ENCODE measurements around the gene ROBO3. TPM values are rescaled to one million over a fixed set of nuclear protein-coding genes. Genes with fewer than 3 reads are reported as not detected.

The ROBO3 gene
- total and polyA plus RNA-seq, 3 experiments from 2014 or later: 2.2 to 9.4 (median 7.7) TPM

- H3K27ac Mint-ChIP-seq: no peak overlapping the region
- no peak for DNase-seq
- H3K9me3 Mint-ChIP-seq: no peaks in the 10 kb centered on the region
- H3K4me3 Mint-ChIP-seq: no peak overlapping the region
- CTCF ChIA-PET: no interaction called here
- H3K36me3 ChIP-seq (ENCODE audit: insufficient read depth, low read length): no peaks in the 10 kb centered on the region
- POLR2A ChIA-PET: no interaction called here
- no peak overlapping the region for H3K4me3 ChIP-seq (ENCODE audit: low read length)
- H3K4me1 Mint-ChIP-seq: no peaks in the 10 kb centered on the region
- no peaks in the 10 kb centered on the region for H3K27me3 ChIP-seq (ENCODE audit: insufficient read depth, low read length, poor library complexity, severe bottlenecking)
- no peaks in the 10 kb centered on the region for H3K36me3 Mint-ChIP-seq
- H3K27ac ChIP-seq (ENCODE audit: low read depth, low read length): no peak overlapping the region
- H3K9me3 ChIP-seq (ENCODE audit: low read length): no peaks in the 10 kb centered on the region
- H3K27me3 Mint-ChIP-seq: peaks cover 4 to 24% of the 10 kb centered on the region in 2 donors
- no peaks in the 10 kb centered on the region for H3K4me1 ChIP-seq (ENCODE audit: insufficient read depth, low read length)
These were observed 26.2 kb downstream of the ROBO3 start for GRCh38 chr11:124891373-124891861.

GRCh38 chr11:124892146-124892545 lies 26.9 kb downstream of the ROBO3 start:
- peaks cover 4 to 17% of the 10 kb centered on the region in 2 donors for H3K27me3 Mint-ChIP-seq
- CTCF ChIA-PET: interaction anchor here (0.9 kb wide), 1 partner anchor 61 kb away, joined by 3 read pairs; no protein-coding TSS in a partner anchor
- no peaks in the 10 kb centered on the region for H3K36me3 Mint-ChIP-seq

GRCh38 chr11:124892750-124893454 lies 27.7 kb downstream of the ROBO3 start:
- Histone ChIP-seq H3K4me3 (ENCODE audit: low read length) (no peak overlapping the region), H3K4me1 (ENCODE audit: insufficient read depth, low read length) (no peaks in the 10 kb centered on the region), H3K36me3 (ENCODE audit: insufficient read depth, low read length) (no peaks in the 10 kb centered on the region), H3K27me3 (ENCODE audit: insufficient read depth, low read length, poor library complexity, severe bottlenecking) (no peaks in the 10 kb centered on the region), H3K9me3 (ENCODE audit: low read length) (no peaks in the 10 kb centered on the region), H3K27ac (ENCODE audit: low read depth, low read length) (no peak overlapping the region)
- peaks cover 5 to 17% of the 10 kb centered on the region in 2 donors for H3K27me3 Mint-ChIP-seq
- H3K9me3 Mint-ChIP-seq: no peaks in the 10 kb centered on the region
- no peak overlapping the region for H3K4me3 Mint-ChIP-seq
- POLR2A ChIA-PET: no interaction called here
- no peak for DNase-seq
- H3K27ac Mint-ChIP-seq: peak overlapping the region in 3 of 8 donors; percentile 11 to 40 (median 11)
- CTCF ChIA-PET: interaction anchor here (0.9 to 1.5 kb wide), 2 partner anchors 53 to 60 kb away, joined by 3 read pairs; no protein-coding TSS in a partner anchor
- H3K36me3 Mint-ChIP-seq: no peaks in the 10 kb centered on the region
- peaks cover 0 to 4% (median 0%) of the 10 kb centered on the region in 3 donors for H3K4me1 Mint-ChIP-seq

More at GRCh38 chr11:124892146-124892545, 26.9 kb downstream of the ROBO3 start:
- no peaks in the 10 kb centered on the region for H3K9me3 ChIP-seq (ENCODE audit: low read length)
- H3K36me3 ChIP-seq (ENCODE audit: insufficient read depth, low read length): no peaks in the 10 kb centered on the region
- DNase-seq: no peak
- no peak overlapping the region for H3K4me3 ChIP-seq (ENCODE audit: low read length)
- POLR2A ChIA-PET: no interaction called here
- no peaks in the 10 kb centered on the region for H3K4me1 Mint-ChIP-seq
- no peaks in the 10 kb centered on the region for H3K4me1 ChIP-seq (ENCODE audit: insufficient read depth, low read length)
- H3K4me3 Mint-ChIP-seq: no peak overlapping the region
- no peaks in the 10 kb centered on the region for H3K27me3 ChIP-seq (ENCODE audit: insufficient read depth, low read length, poor library complexity, severe bottlenecking)
- H3K27ac ChIP-seq (ENCODE audit: low read depth, low read length): no peak overlapping the region
- peak overlapping the region in 1 of 8 donors; percentile 89 for H3K27ac Mint-ChIP-seq
- H3K9me3 Mint-ChIP-seq: no peaks in the 10 kb centered on the region

- no peak for DNase-seq
- peaks cover 8 to 14% of the 10 kb centered on the region in 2 donors for H3K27me3 Mint-ChIP-seq
These were observed 28.7 kb downstream of the ROBO3 start for GRCh38 chr11:124893781-124894401.

DNA sequence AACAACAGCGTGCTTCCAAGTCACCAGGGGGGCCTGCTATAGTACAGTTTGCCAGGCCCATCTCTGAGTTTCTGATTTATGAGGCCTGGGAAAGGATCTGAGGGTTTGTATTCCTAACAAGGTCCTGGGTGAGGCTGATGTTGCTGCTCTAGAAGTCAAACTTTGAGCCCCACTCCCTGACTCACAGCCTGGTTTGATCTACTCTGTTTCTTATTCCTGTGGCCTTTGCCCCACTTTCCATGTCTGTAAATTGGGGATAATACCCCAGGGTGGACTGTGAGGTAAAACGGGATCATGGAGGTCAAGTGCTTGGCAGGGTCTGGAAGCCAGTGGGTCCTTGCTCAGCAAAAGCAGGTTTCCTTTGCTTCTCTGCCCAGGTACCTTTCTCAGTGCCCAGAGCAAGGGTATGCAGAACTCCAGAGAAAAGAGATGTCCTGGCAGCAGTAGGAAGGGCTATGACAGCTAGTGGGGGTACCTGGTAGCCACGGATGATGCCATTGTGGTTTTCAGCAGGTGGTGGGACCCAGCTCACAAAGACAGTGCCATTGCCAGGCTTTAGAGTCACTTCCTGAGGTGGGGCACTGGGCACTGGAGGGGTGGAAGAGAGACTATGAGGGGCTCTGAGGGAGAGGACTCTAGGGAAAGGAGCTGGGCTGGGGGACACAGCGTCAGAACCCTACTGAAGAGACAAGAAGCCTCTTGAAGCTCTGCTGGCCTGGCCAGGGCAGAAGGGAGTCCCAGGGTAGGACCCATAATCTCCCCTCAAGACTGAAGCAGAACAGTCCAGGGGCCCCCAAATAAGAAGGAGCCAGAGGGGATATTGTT lies 29.6 kb downstream of the ROBO3 start:
- Histone ChIP-seq H3K4me3 (ENCODE audit: low read length) (no peak overlapping the region), H3K36me3 (ENCODE audit: insufficient read depth, low read length) (no peaks in the 10 kb centered on the region), H3K9me3 (ENCODE audit: low read length) (no peaks in the 10 kb centered on the region), H3K4me1 (ENCODE audit: insufficient read depth, low read length) (no peaks in the 10 kb centered on the region), H3K27ac (ENCODE audit: low read depth, low read length) (no peak overlapping the region), H3K27me3 (ENCODE audit: insufficient read depth, low read length, poor library complexity, severe bottlenecking) (no peaks in the 10 kb centered on the region)
- H3K27me3 Mint-ChIP-seq: peaks cover 11 to 23% of the 10 kb centered on the region in 2 donors
- H3K4me3 Mint-ChIP-seq: no peak overlapping the region
- H3K36me3 Mint-ChIP-seq: no peaks in the 10 kb centered on the region
- H3K4me1 Mint-ChIP-seq: peaks cover 0 to 4% (median 0%) of the 10 kb centered on the region in 3 donors
- CTCF ChIA-PET: interaction anchor here (1.0 kb wide), 2 partner anchors 18 to 19 kb away, joined by 3 read pairs; no protein-coding TSS in a partner anchor
- DNase-seq: no peak
- peak overlapping the region in 1 of 8 donors; percentile 12 for H3K27ac Mint-ChIP-seq
- H3K9me3 Mint-ChIP-seq: no peaks in the 10 kb centered on the region
- POLR2A ChIA-PET: no interaction called here

More at GRCh38 chr11:124893781-124894401, 28.7 kb downstream of the ROBO3 start:
- Histone ChIP-seq H3K36me3 (ENCODE audit: insufficient read depth, low read length) (no peaks in the 10 kb centered on the region), H3K4me1 (ENCODE audit: insufficient read depth, low read length) (no peaks in the 10 kb centered on the region), H3K9me3 (ENCODE audit: low read length) (no peaks in the 10 kb centered on the region), H3K4me3 (ENCODE audit: low read length) (no peak overlapping the region), H3K27me3 (ENCODE audit: insufficient read depth, low read length, poor library complexity, severe bottlenecking) (no peaks in the 10 kb centered on the region), H3K27ac (ENCODE audit: low read depth, low read length) (no peak overlapping the region)
- H3K9me3 Mint-ChIP-seq: no peaks in the 10 kb centered on the region
- ChIA-PET CTCF (interaction anchor here (1.0 to 1.5 kb wide), 2 partner anchors 17 to 52 kb away, joined by 3 read pairs; no protein-coding TSS in a partner anchor), POLR2A (no interaction called here)
- H3K4me1 Mint-ChIP-seq: peaks cover 0 to 4% (median 0%) of the 10 kb centered on the region in 3 donors
- H3K4me3 Mint-ChIP-seq: no peak overlapping the region
- no peaks in the 10 kb centered on the region for H3K36me3 Mint-ChIP-seq
- peak overlapping the region in 1 of 8 donors; percentile 17 for H3K27ac Mint-ChIP-seq

DNA sequence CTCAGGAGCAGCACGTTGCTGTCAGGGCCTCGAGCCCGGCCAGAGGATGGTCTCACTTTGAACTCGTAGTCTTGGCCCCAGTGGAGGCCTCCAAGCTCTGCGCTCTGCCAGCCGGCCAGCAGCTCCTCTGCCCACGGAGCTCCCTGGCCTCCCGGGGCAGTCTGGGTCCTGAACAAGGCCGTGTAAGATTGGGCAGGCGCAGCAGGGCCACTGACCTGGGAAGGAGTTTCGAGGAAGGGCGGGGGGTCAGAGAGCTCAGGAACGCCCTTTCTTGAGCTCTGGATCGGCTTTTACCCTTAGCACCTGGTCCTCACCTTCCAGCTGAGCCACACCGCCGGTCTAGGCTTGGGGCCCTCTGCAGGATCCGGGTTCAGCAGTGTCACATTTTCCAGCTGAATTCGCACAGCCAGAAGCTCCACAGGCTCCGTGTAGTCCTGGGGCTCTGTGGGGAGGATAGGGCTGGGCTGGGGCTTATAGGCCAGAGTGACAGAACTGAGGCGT lies 30.3 kb downstream of the ROBO3 start:
- Mint-ChIP-seq H3K4me1 (peaks cover 0 to 4% (median 0%) of the 10 kb centered on the region in 3 donors), H3K36me3 (no peaks in the 10 kb centered on the region), H3K27ac (no peak overlapping the region), H3K27me3 (peaks cover 11 to 23% of the 10 kb centered on the region in 2 donors), H3K4me3 (no peak overlapping the region), H3K9me3 (no peaks in the 10 kb centered on the region)
- no peaks in the 10 kb centered on the region for H3K27me3 ChIP-seq (ENCODE audit: insufficient read depth, low read length, poor library complexity, severe bottlenecking)
- CTCF ChIA-PET: interaction anchor here (1.0 kb wide), 1 partner anchor 19 kb away, joined by 3 read pairs; no protein-coding TSS in a partner anchor
- no peak overlapping the region for H3K27ac ChIP-seq (ENCODE audit: low read depth, low read length)
- no peaks in the 10 kb centered on the region for H3K4me1 ChIP-seq (ENCODE audit: insufficient read depth, low read length)
- DNase-seq: no peak
- no peaks in the 10 kb centered on the region for H3K9me3 ChIP-seq (ENCODE audit: low read length)
- H3K36me3 ChIP-seq (ENCODE audit: insufficient read depth, low read length): no peaks in the 10 kb centered on the region
- no peak overlapping the region for H3K4me3 ChIP-seq (ENCODE audit: low read length)
- POLR2A ChIA-PET: no interaction called here

GRCh38 chr11:124896071-124896750 lies 31.0 kb downstream of the ROBO3 start:
- no peak overlapping the region for H3K27ac Mint-ChIP-seq
- Histone ChIP-seq H3K4me1 (ENCODE audit: insufficient read depth, low read length) (no peaks in the 10 kb centered on the region), H3K9me3 (ENCODE audit: low read length) (no peaks in the 10 kb centered on the region), H3K36me3 (ENCODE audit: insufficient read depth, low read length) (no peaks in the 10 kb centered on the region), H3K27ac (ENCODE audit: low read depth, low read length) (no peak overlapping the region), H3K27me3 (ENCODE audit: insufficient read depth, low read length, poor library complexity, severe bottlenecking) (no peaks in the 10 kb centered on the region), H3K4me3 (ENCODE audit: low read length) (no peak overlapping the region)
- no peak overlapping the region for H3K4me3 Mint-ChIP-seq
- ChIA-PET POLR2A (no interaction called here), CTCF (interaction anchor here (1.0 kb wide), 1 partner anchor 20 kb away, joined by 3 read pairs; no protein-coding TSS in a partner anchor)
- H3K4me1 Mint-ChIP-seq: peaks cover 0 to 4% (median 0%) of the 10 kb centered on the region in 3 donors
- no peak for DNase-seq
- peaks cover 15 to 26% of the 10 kb centered on the region in 2 donors for H3K27me3 Mint-ChIP-seq
- H3K9me3 Mint-ChIP-seq: no peaks in the 10 kb centered on the region
- H3K36me3 Mint-ChIP-seq: no peaks in the 10 kb centered on the region

All from CD8-positive, alpha-beta memory T cell (primary cell).